IMR-90 (cell line): ENCODE measurements around the gene C21orf58. TPM values are rescaled to one million over a fixed set of nuclear protein-coding genes. Genes with fewer than 3 reads are reported as not detected.

Source experiments
- ATAC-seq: fragments of 200-7000 bp; cut with Tn5 transposase; 2 replicates; pipeline ENCODE4 v1.9.1; 2020; ENCODE audit warnings: low read depth, mild to moderate bottlenecking, moderate library complexity
- BruUV-seq: library from RNA; stranded (reverse); fragments of 400-500 nt; replicated peaks from 2 replicates; lab custom pipeline; 2021; lab: Mats Ljungman, UMichigan
- CTCF ChIA-PET: fragments of 300-600 bp; formaldehyde crosslinking; extraction: SDS; loops from one replicate; lab custom pipeline; 2021; ENCODE audit warnings: antibody characterized with exemption; lab: Yijun Ruan, JAX
- POLR2A ChIA-PET: fragments of 300-600 bp; sonication (Branson Sonifier 250); formaldehyde crosslinking; loops from one replicate; lab custom pipeline; 2022; ENCODE audit warnings: antibody characterized with exemption; ENCODE audit not compliant: unreplicated experiment; lab: Charles Lee
- DNase-seq: peaks from one replicate; pipeline ENCODE4 v3.0.0; 2013
- H2AFZ ChIP-seq: replicated peaks from 2 replicates; pipeline ENCODE3; 2013; ENCODE audit warnings: low read length, mild to moderate bottlenecking; ENCODE audit not compliant: poor library complexity
- H2AK5ac ChIP-seq: 2 replicates; pipeline ENCODE4 v1.6.1; 2013; ENCODE audit warnings: low read depth, low read length, inconsistent platforms
- H2AK9ac ChIP-seq: replicated peaks from 2 replicates; pipeline ENCODE3; 2013; ENCODE audit warnings: mild to moderate bottlenecking, low read depth, low read length, moderate library complexity; ENCODE audit not compliant: poor library complexity
- H2BK120ac ChIP-seq: 2 replicates; pipeline ENCODE4 v1.6.1; 2013; ENCODE audit warnings: low read depth, low read length, inconsistent platforms
- H2BK15ac ChIP-seq: 3 replicates; pipeline ENCODE4 v1.6.1; 2013; ENCODE audit warnings: low read depth, low read length, inconsistent platforms
- H2BK20ac ChIP-seq: 2 replicates; pipeline ENCODE4 v1.6.1; 2013; ENCODE audit warnings: low read depth, mild to moderate bottlenecking, inconsistent platforms, low read length, moderate library complexity
- H2BK5ac ChIP-seq: 2 replicates; pipeline ENCODE4 v1.6.1; 2013; ENCODE audit warnings: mild to moderate bottlenecking, low read depth, low read length, inconsistent platforms; ENCODE audit not compliant: poor library complexity, severe bottlenecking
- H3K14ac ChIP-seq: replicated peaks from 2 replicates; pipeline ENCODE4 v1.6.1; 2013; ENCODE audit warnings: low read depth, low read length, inconsistent platforms
- H3K18ac ChIP-seq: 2 replicates; pipeline ENCODE4 v1.6.1; 2013; ENCODE audit warnings: low read depth, low read length, control low read depth
- H3K23ac ChIP-seq: 2 replicates; pipeline ENCODE4 v1.6.1; 2013; ENCODE audit warnings: low read depth, low read length, inconsistent platforms
- H3K27ac ChIP-seq: 2 replicates; pipeline ENCODE4 v1.5.1; 2013; ENCODE audit warnings: mild to moderate bottlenecking, control low read depth, low read length; ENCODE audit not compliant: insufficient read depth
- H3K27me3 ChIP-seq: 2 replicates; pipeline ENCODE4 v1.6.1; 2013; ENCODE audit warnings: low read length; ENCODE audit not compliant: control insufficient read depth, insufficient read depth
- H3K36me3 ChIP-seq: 2 replicates; pipeline ENCODE4 v1.6.1; 2013; ENCODE audit warnings: low read length, mixed read lengths; ENCODE audit not compliant: control insufficient read depth, insufficient read depth
- H3K4ac ChIP-seq: 2 replicates; pipeline ENCODE4 v1.6.1; 2013; ENCODE audit warnings: low read depth, low read length, inconsistent platforms
- H3K4me1 ChIP-seq: 2 replicates; pipeline ENCODE4 v1.6.1; 2013; ENCODE audit warnings: low read length, mixed read lengths; ENCODE audit not compliant: control insufficient read depth, insufficient read depth
- H3K4me2 ChIP-seq: 2 replicates; pipeline ENCODE4 v1.6.1; 2013; ENCODE audit warnings: low read depth, mild to moderate bottlenecking, control low read depth, low read length, moderate library complexity
- H3K4me3 ChIP-seq: 2 replicates; pipeline ENCODE4 v1.5.1; 2013; ENCODE audit warnings: low read depth, mild to moderate bottlenecking, control low read depth, low read length, moderate library complexity; ENCODE audit not compliant: insufficient read depth
- H3K56ac ChIP-seq: 2 replicates; pipeline ENCODE4 v1.6.1; 2013; ENCODE audit warnings: low read length, inconsistent platforms; ENCODE audit not compliant: insufficient read depth; ENCODE audit errors: extremely low read depth
- H3K79me1 ChIP-seq, 2 experiments: 2 replicates each; pipeline ENCODE4 v1.6.1; 2013; ENCODE audit warnings: low read length in 2 of 2, inconsistent platforms in 1 of 2, low read depth in 1 of 2
- H3K9ac ChIP-seq: 2 replicates; pipeline ENCODE4 v1.6.1; 2013; ENCODE audit warnings: low read depth, low read length, control low read depth
- H3K9me1 ChIP-seq: 2 replicates; pipeline ENCODE4 v1.6.1; 2013; ENCODE audit warnings: low read length, inconsistent platforms; ENCODE audit not compliant: insufficient read depth
- H3K9me3 ChIP-seq: 2 replicates; pipeline ENCODE4 v1.6.1; 2013; ENCODE audit warnings: low read length; ENCODE audit not compliant: control insufficient read depth, insufficient read depth
- H4K20me1 ChIP-seq: 2 replicates; pipeline ENCODE4 v1.6.1; 2013; ENCODE audit warnings: low read length, inconsistent platforms; ENCODE audit not compliant: insufficient read depth
- H4K5ac ChIP-seq: 2 replicates; pipeline ENCODE4 v1.6.1; 2013; ENCODE audit warnings: mild to moderate bottlenecking, low read depth, low read length, control low read depth
- H4K8ac ChIP-seq, 2 experiments: 2 replicates each; pipeline ENCODE4 v1.6.1; 2013; ENCODE audit warnings: low read depth in 2 of 2, low read length in 2 of 2, control low read depth in 1 of 2, inconsistent platforms in 1 of 2
- H4K91ac ChIP-seq: 2 replicates; pipeline ENCODE4 v1.6.1; 2013; ENCODE audit warnings: low read depth, low read length, inconsistent platforms; ENCODE audit not compliant: insufficient read depth
- BHLHE40 ChIP-seq: fragments of 150-350 bp; IDR thresholded peaks from 2 replicates; pipeline ENCODE4 v1.6.1; 2016; ENCODE audit warnings: mild to moderate bottlenecking, low read depth, low read length
- CEBPB ChIP-seq: IDR thresholded peaks from 2 replicates; pipeline ENCODE4 v1.6.1; 2012; ENCODE audit warnings: low read depth, low read length, improper control_type of control experiment
- CHD1 ChIP-seq: IDR thresholded peaks from 2 replicates; pipeline ENCODE4 v1.6.1; 2012; ENCODE audit warnings: low read depth, low read length, improper control_type of control experiment
- ELK1 ChIP-seq: fragments of 150-350 bp; IDR thresholded peaks from 2 replicates; pipeline ENCODE4 v1.6.1; 2016; ENCODE audit warnings: low read depth, mild to moderate bottlenecking, low read length, moderate library complexity, borderline replicate concordance
- FOS ChIP-seq: fragments of 150-350 bp; IDR thresholded peaks from 2 replicates; pipeline ENCODE4 v1.6.1; 2016; ENCODE audit warnings: low read depth, low read length
- MAFK ChIP-seq: IDR thresholded peaks from 2 replicates; pipeline ENCODE4 v1.6.1; 2012; ENCODE audit warnings: low read depth, low read length, improper control_type of control experiment
- MXI1 ChIP-seq: IDR thresholded peaks from 2 replicates; pipeline ENCODE4 v1.6.1; 2012; ENCODE audit warnings: low read depth, mild to moderate bottlenecking, low read length, moderate library complexity, borderline replicate concordance
- NFE2L2 ChIP-seq: fragments of 150-350 bp; IDR thresholded peaks from 2 replicates; pipeline ENCODE4 v1.6.1; 2016; ENCODE audit warnings: low read depth, mild to moderate bottlenecking, low read length
- RAD21 ChIP-seq: IDR thresholded peaks from 2 replicates; pipeline ENCODE4 v1.6.1; 2012; ENCODE audit warnings: low read length, improper control_type of control experiment
- RCOR1 ChIP-seq: IDR thresholded peaks from 2 replicates; pipeline ENCODE4 v1.6.1; 2012; ENCODE audit warnings: mild to moderate bottlenecking, low read length, improper control_type of control experiment; ENCODE audit not compliant: insufficient replicate concordance
- RFX5 ChIP-seq: IDR thresholded peaks from 2 replicates; pipeline ENCODE4 v1.8.0; 2012; ENCODE audit warnings: low read depth, mild to moderate bottlenecking, low read length, moderate library complexity
- SMC3 ChIP-seq: fragments of 150-350 bp; IDR thresholded peaks from 2 replicates; pipeline ENCODE4 v1.6.1; 2016; ENCODE audit warnings: low read depth, mild to moderate bottlenecking, antibody characterized with exemption, low read length, moderate library complexity
- USF2 ChIP-seq: fragments of 150-350 bp; IDR thresholded peaks from 2 replicates; pipeline ENCODE4 v1.6.1; 2017; ENCODE audit warnings: mild to moderate bottlenecking, antibody characterized with exemption, low read length, low read depth
- WGBS, 2 experiments: methylation state at CpG; one replicate each; pipeline versions ENCODE4 v1.1.5 to v1.1.7; 2013; ENCODE audit warnings: missing lambda C conversion rate in 2 of 2; ENCODE audit not compliant: insufficient read length in 1 of 2; ENCODE audit errors: extremely low coverage in 2 of 2; 5-methylcytosine and 5-hydroxymethylcytosine counted together
- dilution Hi-C: fragments of 300-500 bp; cut with HindIII; formaldehyde crosslinking; loops from one replicate; pipeline ENCODE4 v1.14.3; 2018; ENCODE audit warnings: low sequenced_read_pairs; ENCODE audit not compliant: unreplicated experiment
- in situ Hi-C: fragments of 300-500 bp; cut with MboI; formaldehyde crosslinking; loops from 3 replicates; pipeline ENCODE4 v1.14.3; 2019; ENCODE audit warnings: low sequenced_read_pairs, inconsistent platforms, mixed read lengths
- intact Hi-C: fragments of 100-400 bp; cut with micrococcal nuclease; formaldehyde crosslinking; loops from 2 replicates; pipeline ENCODE4 v1.10.0; 2022
- polyA plus RNA-seq, 3 experiments: library from polyadenylated mRNA; depleted of rRNA; stranded (reverse); fragments of >200 nt; gene quantifications; 2 replicates each; pipeline ENCODE4 v1.2.3, GENCODE V29; 2012; ENCODE audit warnings: low replicate concordance in 1 of 3
- total RNA-seq: library from RNA; depleted of rRNA; stranded (reverse); fragments of >200 nt; gene quantifications from 2 replicates; pipeline ENCODE4 v1.2.3, GENCODE V29; 2012

The C21orf58 gene
- total and polyA plus RNA-seq, 2 of the 4 experiments (the other 2 are of a cell fraction) = 2.7 to 6.2 TPM

- intact Hi-C loops (no loop called here), dilution Hi-C loops (no loop called here), in situ Hi-C loops (no loop called here)
- Histone ChIP-seq H3K4me2 (no peak overlapping the region), H3K79me1 (peaks cover 5 to 32% of the 10 kb centered on the region in 2 experiments; a peak in 3 of 4 replicates), H2AFZ (no peak overlapping the region), H2BK15ac (no peak overlapping the region), H3K4me1 (no peaks in the 10 kb centered on the region), H3K23ac (no peak overlapping the region), H3K4ac (no peak overlapping the region), H3K9me3 (no peaks in the 10 kb centered on the region), H3K27ac (no peak overlapping the region), H3K56ac (no peak overlapping the region), H4K91ac (no peak overlapping the region), H3K14ac (no peak overlapping the region), H3K9ac (no peak overlapping the region), H3K9me1 (no peaks in the 10 kb centered on the region), H2BK5ac (no peak overlapping the region), H2AK9ac (no peak overlapping the region), H2BK120ac (no peak overlapping the region), H4K5ac (no peak overlapping the region), H4K8ac (no peak overlapping the region), H2AK5ac (no peak overlapping the region), H3K18ac (no peak overlapping the region), H3K4me3 (no peak overlapping the region), H4K20me1 (no peaks in the 10 kb centered on the region; the same call in none of the 2 replicates), H3K27me3 (no peaks in the 10 kb centered on the region), H2BK20ac (no peak overlapping the region), H3K36me3 (peaks cover 67% of the 10 kb centered on the region)
- 93% methylated on average over 3 of the region's 11 CpGs; no CpG with 5 or more reads in 1 of the 2 experiments for WGBS, 2 experiments
- no peak for DNase-seq
- BruUV-seq = no TSS peak
- ChIA-PET POLR2A (no interaction called here), CTCF (no interaction called here)
- no peak for TF ChIP-seq USF2
- no peak for TF ChIP-seq CEBPB
- TF ChIP-seq RCOR1 = no peak
- TF ChIP-seq RFX5 = no peak
- TF ChIP-seq RAD21 = no peak
- no peak for TF ChIP-seq FOS
- TF ChIP-seq MAFK = no peak
- TF ChIP-seq ELK1 = no peak
- no peak for TF ChIP-seq MXI1
- no peak for TF ChIP-seq NFE2L2
- no peak for TF ChIP-seq BHLHE40
- TF ChIP-seq SMC3 = no peak
- no peak for TF ChIP-seq CHD1
- ATAC-seq = no peak
Measured at GRCh38 chr21:46255166-46255565, 68.5 kb downstream of the C21orf58 start.
